Astrocyte (in vitro differentiated cells and primary cell): ENCODE measurements around the gene FAT1. TPM values are rescaled to one million over a fixed set of nuclear protein-coding genes. Genes with fewer than 3 reads are reported as not detected.
"Not testable (repeated sequence)": the region's sequence is repeated elsewhere in the genome, so short reads cannot be mapped to it uniquely, and the experiment has no call there.

ENCODE experiments used
- DNase-seq: peaks from one replicate; pipeline ENCODE4 v3.0.0-alpha.2; 2010; ENCODE audit warnings: low read depth
- FAIRE-seq: peaks from 2 replicates; lab custom pipeline; 2011; peaks lifted over from hg19 to GRCh38; lab: Jason Lieb, UNC
- H2AFZ ChIP-seq: 2 replicates; pipeline ENCODE4 v1.6.0; 2012; ENCODE audit warnings: low read depth, low read length, inconsistent platforms
- H3K27ac ChIP-seq: 2 replicates; pipeline ENCODE4 v1.5.1; 2011; ENCODE audit warnings: low read depth, low read length, inconsistent platforms
- H3K27me3 ChIP-seq: 2 replicates; pipeline ENCODE4 v1.6.0; 2011; ENCODE audit warnings: low read length, inconsistent platforms; ENCODE audit not compliant: insufficient read depth
- H3K36me3 ChIP-seq: 2 replicates; pipeline ENCODE4 v1.5.1; 2011; ENCODE audit warnings: low read length, inconsistent platforms; ENCODE audit not compliant: insufficient read depth
- H3K4me1 ChIP-seq: 2 replicates; pipeline ENCODE4 v1.5.1; 2011; ENCODE audit warnings: low read length, inconsistent platforms; ENCODE audit not compliant: insufficient read depth
- H3K4me2 ChIP-seq: 2 replicates; pipeline ENCODE4 v1.6.0; 2012; ENCODE audit warnings: low read length, inconsistent platforms
- H3K4me3 ChIP-seq: 2 replicates; pipeline ENCODE4 v1.5.1; 2011; ENCODE audit warnings: low read depth, mild to moderate bottlenecking, low read length, inconsistent platforms; ENCODE audit not compliant: insufficient read depth
- H3K79me2 ChIP-seq: 2 replicates; pipeline ENCODE4 v1.6.0; 2012; ENCODE audit warnings: mild to moderate bottlenecking, low read length, inconsistent platforms; ENCODE audit not compliant: insufficient read depth
- H3K9ac ChIP-seq: 2 replicates; pipeline ENCODE4 v1.6.0; 2012; ENCODE audit warnings: mild to moderate bottlenecking, low read length, inconsistent platforms
- H3K9me3 ChIP-seq: 2 replicates; pipeline ENCODE4 v1.5.1; 2012; ENCODE audit warnings: low read depth, mild to moderate bottlenecking, low read length, inconsistent platforms; ENCODE audit not compliant: insufficient read depth
- H4K20me1 ChIP-seq: 2 replicates; pipeline ENCODE4 v1.6.0; 2012; ENCODE audit warnings: low read length, inconsistent platforms; ENCODE audit not compliant: insufficient read depth
- H3K27ac Mint-ChIP-seq: one replicate; pipeline ENCODE4 v1.8.0; 2021; ENCODE audit warnings: mild to moderate bottlenecking, mixed read lengths; ENCODE audit not compliant: unreplicated experiment
- H3K27me3 Mint-ChIP-seq: one replicate; pipeline ENCODE4 v1.8.0; 2021; ENCODE audit warnings: low read depth, mixed read lengths; ENCODE audit not compliant: unreplicated experiment
- H3K36me3 Mint-ChIP-seq: one replicate; pipeline ENCODE4 v1.8.0; 2021; ENCODE audit warnings: low read depth, mixed read lengths; ENCODE audit not compliant: unreplicated experiment
- H3K4me1 Mint-ChIP-seq: one replicate; pipeline ENCODE4 v1.8.0; 2021; ENCODE audit warnings: low read depth, mixed read lengths; ENCODE audit not compliant: unreplicated experiment
- H3K4me3 Mint-ChIP-seq: one replicate; pipeline ENCODE4 v1.8.0; 2021; ENCODE audit warnings: mild to moderate bottlenecking, moderate library complexity, mixed read lengths; ENCODE audit not compliant: unreplicated experiment
- H3K9me3 Mint-ChIP-seq: one replicate; pipeline ENCODE4 v1.8.0; 2021; ENCODE audit warnings: mild to moderate bottlenecking, mixed read lengths; ENCODE audit not compliant: unreplicated experiment
- EZH2 ChIP-seq: IDR thresholded peaks from 2 replicates; pipeline ENCODE4 v1.6.1; 2012; ENCODE audit warnings: mild to moderate bottlenecking, low read length, inconsistent platforms; ENCODE audit not compliant: insufficient read depth
- total RNA-seq: library from RNA; stranded (reverse); gene quantifications from 2 replicates; pipeline ENCODE4 v1.2.1, GENCODE V29; 2021
- TF ChIP-seq, protein P1 (sequence below): IDR thresholded peaks from 2 replicates; pipeline ENCODE4 v1.5.1; 2011; ENCODE audit warnings: low read depth, mild to moderate bottlenecking, inconsistent platforms, low read length, moderate library complexity; ENCODE audit not compliant: insufficient read depth

Gene FAT1
- total RNA-seq, 1 donor from 2014 or later = 590 TPM

DNA sequence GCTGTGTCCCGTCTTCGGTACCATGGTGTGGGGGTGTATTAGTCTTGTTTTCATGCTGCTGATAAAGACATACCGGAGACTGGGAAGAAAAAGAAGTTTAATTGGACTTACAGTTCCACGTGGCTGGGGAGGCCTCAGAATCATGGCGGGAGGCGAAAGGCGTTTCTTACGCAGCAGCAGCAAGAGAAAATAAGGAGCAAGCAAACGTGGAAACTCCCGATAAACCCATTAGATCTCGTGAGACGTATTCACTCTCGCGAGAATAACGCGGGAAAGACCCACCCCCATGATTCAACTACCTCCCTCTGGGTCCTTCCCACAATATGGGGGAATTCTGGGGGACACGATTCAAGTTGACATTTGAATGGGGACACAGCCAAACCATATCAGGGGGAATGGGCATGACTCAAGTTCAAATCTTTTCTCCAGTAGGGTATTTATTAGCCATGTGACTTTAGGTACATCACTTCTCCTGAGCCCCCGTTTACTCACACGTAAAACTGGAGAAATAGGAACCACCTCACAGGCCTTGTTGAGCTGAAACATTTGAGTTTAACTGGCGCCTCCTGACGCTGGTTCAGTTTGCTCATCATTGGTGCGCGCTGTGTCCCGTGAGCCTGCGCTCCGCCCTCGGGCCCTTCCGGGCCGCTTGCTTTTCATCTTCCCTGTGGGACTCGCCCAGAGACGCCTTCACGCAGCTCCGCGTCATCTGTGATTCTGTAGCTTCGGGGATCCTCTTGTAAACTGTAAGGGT, 35.5 kb upstream of the FAT1 start:
- DNase-seq (no peak), FAIRE-seq (no peak)
- H3K79me2 ChIP-seq = no peaks in the 10 kb centered on the region
- H3K9ac ChIP-seq = no peak overlapping the region
- H3K4me1 ChIP-seq = no peaks in the 10 kb centered on the region
- H3K4me3 ChIP-seq = no peak overlapping the region
- H3K4me2 ChIP-seq = no peak overlapping the region
- no peaks in the 10 kb centered on the region for H3K27me3 ChIP-seq
- no peaks in the 10 kb centered on the region for H3K9me3 Mint-ChIP-seq
- no peak overlapping the region for H3K4me3 Mint-ChIP-seq
- no peak overlapping the region for H3K27ac ChIP-seq
- H3K36me3 Mint-ChIP-seq = no peaks in the 10 kb centered on the region
- no peaks in the 10 kb centered on the region for H3K27me3 Mint-ChIP-seq
- TF ChIP-seq, protein P1, sequence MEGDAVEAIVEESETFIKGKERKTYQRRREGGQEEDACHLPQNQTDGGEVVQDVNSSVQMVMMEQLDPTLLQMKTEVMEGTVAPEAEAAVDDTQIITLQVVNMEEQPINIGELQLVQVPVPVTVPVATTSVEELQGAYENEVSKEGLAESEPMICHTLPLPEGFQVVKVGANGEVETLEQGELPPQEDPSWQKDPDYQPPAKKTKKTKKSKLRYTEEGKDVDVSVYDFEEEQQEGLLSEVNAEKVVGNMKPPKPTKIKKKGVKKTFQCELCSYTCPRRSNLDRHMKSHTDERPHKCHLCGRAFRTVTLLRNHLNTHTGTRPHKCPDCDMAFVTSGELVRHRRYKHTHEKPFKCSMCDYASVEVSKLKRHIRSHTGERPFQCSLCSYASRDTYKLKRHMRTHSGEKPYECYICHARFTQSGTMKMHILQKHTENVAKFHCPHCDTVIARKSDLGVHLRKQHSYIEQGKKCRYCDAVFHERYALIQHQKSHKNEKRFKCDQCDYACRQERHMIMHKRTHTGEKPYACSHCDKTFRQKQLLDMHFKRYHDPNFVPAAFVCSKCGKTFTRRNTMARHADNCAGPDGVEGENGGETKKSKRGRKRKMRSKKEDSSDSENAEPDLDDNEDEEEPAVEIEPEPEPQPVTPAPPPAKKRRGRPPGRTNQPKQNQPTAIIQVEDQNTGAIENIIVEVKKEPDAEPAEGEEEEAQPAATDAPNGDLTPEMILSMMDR = no peak
- no peak for TF ChIP-seq EZH2
- H3K36me3 ChIP-seq = no peaks in the 10 kb centered on the region
- no peaks in the 10 kb centered on the region for H3K9me3 ChIP-seq
- H2AFZ ChIP-seq = no peak overlapping the region
- H4K20me1 ChIP-seq = no peaks in the 10 kb centered on the region
- H3K27ac Mint-ChIP-seq = no peak overlapping the region
- peaks cover 7% of the 10 kb centered on the region for H3K4me1 Mint-ChIP-seq

DNA sequence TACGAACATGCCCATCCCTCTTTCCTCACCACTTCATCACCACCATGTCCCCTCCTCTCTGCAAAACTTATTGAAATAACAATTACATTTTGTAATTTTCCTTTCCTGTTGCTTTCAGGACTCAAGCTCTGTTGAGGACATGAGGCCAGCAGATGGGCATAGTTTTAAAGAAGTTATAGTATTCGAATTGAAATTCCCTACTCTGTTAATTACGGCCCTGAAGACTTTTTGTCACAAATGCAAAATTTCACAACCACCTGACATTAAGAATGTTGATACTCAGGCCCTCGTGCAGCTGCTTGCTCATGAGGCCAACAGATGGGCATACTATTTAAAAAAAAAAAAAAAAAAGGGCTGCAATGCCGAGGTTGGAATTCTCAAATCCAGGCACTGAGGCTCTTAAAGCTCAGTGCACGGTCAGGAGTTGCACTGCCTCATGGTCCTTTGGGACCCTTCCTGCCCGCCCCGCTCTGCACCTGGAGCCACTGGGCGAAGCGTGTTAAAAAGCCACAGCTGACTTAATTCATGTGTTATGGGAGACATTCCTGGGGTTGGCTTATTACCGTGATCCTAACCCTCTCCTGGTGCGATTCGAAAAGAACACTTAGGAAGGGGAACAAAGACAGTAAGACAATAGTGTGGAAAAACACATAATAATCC, 34.2 kb upstream of the FAT1 start:
- Mint-ChIP-seq H3K27ac (no peak overlapping the region), H3K27me3 (no peaks in the 10 kb centered on the region), H3K9me3 (no peaks in the 10 kb centered on the region), H3K4me3 (no peak overlapping the region), H3K36me3 (no peaks in the 10 kb centered on the region), H3K4me1 (peaks cover 7% of the 10 kb centered on the region)
- Histone ChIP-seq H3K36me3 (no peaks in the 10 kb centered on the region), H3K4me3 (no peak overlapping the region), H3K4me1 (no peaks in the 10 kb centered on the region), H3K27me3 (no peaks in the 10 kb centered on the region), H3K4me2 (no peak overlapping the region), H2AFZ (no peak overlapping the region), H3K9me3 (no peaks in the 10 kb centered on the region), H4K20me1 (no peaks in the 10 kb centered on the region), H3K79me2 (no peaks in the 10 kb centered on the region), H3K27ac (no peak overlapping the region), H3K9ac (no peak overlapping the region)
- DNase-seq = no peak
- TF ChIP-seq EZH2 = no peak
- TF ChIP-seq, protein P1 = no peak
- no peak for FAIRE-seq

DNA sequence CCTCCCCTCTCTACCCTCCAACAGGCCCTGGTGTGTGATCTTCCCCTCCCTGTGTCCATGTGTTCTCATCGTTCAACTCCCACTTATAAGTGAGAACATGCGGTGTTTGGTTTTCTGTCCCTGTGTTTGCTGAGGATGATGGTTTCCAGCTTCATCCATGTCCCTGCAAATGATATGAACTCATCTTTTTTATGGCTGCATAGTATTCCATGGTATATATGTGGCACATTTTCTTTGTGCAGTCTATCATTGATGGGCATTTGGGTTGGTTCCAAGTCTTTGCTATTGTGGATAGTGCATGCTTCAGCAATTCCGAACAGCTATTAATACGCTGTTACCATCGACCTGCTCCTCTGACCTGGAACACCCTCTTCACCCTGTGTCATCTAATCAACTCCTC, 32.9 kb upstream of the FAT1 start:
- not testable (repeated sequence) for H3K27me3 Mint-ChIP-seq, H3K9ac ChIP-seq, H3K4me1 Mint-ChIP-seq, DNase-seq, H3K27ac Mint-ChIP-seq, H4K20me1 ChIP-seq, H3K9me3 ChIP-seq, H2AFZ ChIP-seq, H3K4me2 ChIP-seq, H3K4me3 ChIP-seq, H3K79me2 ChIP-seq, H3K4me3 Mint-ChIP-seq, H3K27ac ChIP-seq, H3K27me3 ChIP-seq, H3K36me3 Mint-ChIP-seq, H3K36me3 ChIP-seq, H3K4me1 ChIP-seq, FAIRE-seq, H3K9me3 Mint-ChIP-seq
